Activated T-cell treated with anti-CD3 and anti-CD28 coated beads, Interleukin-2, amount 50 U/mL, for 4 hours (primary cell): ENCODE measurements around the gene RGMA. TPM values are rescaled to one million over a fixed set of nuclear protein-coding genes. Genes with fewer than 3 reads are reported as not detected.
A peak's percentile ranks its signal among the peaks of the same experiment; 100 is the strongest.

Experiments used
- ATAC-seq, 2 donors: fragments of 200-7000 bp; cut with Tn5 transposase; one replicate each; pipeline ENCODE4 v1.10.0; 2021
- DNase-seq: peaks from one replicate; pipeline ENCODE4 v3.0.0-alpha.2; 2020
- H3K27me3 Mint-ChIP-seq: one replicate; pipeline ENCODE4 v1.8.0; 2021; ENCODE audit warnings: low read depth, mixed read lengths
- H3K36me3 Mint-ChIP-seq: one replicate; pipeline ENCODE4 v1.8.0; 2022; ENCODE audit warnings: mixed read lengths; ENCODE audit not compliant: insufficient read depth
- H3K4me1 Mint-ChIP-seq: one replicate; pipeline ENCODE4 v1.8.0; 2021; ENCODE audit warnings: low read depth, mixed read lengths
- H3K4me3 Mint-ChIP-seq: one replicate; pipeline ENCODE4 v1.8.0; 2021; ENCODE audit warnings: mild to moderate bottlenecking, moderate library complexity, mixed read lengths
- H3K9me3 Mint-ChIP-seq: one replicate; pipeline ENCODE4 v1.8.0; 2021; ENCODE audit warnings: mixed read lengths
- total RNA-seq, 3 donors: library from RNA; stranded (reverse); gene quantifications; one replicate each; pipeline ENCODE4 v1.2.1, GENCODE V29; 2021

Gene RGMA
- total RNA-seq, 3 donors from 2014 or later = 0.18 to 0.22 TPM; not detected in 1

DNA sequence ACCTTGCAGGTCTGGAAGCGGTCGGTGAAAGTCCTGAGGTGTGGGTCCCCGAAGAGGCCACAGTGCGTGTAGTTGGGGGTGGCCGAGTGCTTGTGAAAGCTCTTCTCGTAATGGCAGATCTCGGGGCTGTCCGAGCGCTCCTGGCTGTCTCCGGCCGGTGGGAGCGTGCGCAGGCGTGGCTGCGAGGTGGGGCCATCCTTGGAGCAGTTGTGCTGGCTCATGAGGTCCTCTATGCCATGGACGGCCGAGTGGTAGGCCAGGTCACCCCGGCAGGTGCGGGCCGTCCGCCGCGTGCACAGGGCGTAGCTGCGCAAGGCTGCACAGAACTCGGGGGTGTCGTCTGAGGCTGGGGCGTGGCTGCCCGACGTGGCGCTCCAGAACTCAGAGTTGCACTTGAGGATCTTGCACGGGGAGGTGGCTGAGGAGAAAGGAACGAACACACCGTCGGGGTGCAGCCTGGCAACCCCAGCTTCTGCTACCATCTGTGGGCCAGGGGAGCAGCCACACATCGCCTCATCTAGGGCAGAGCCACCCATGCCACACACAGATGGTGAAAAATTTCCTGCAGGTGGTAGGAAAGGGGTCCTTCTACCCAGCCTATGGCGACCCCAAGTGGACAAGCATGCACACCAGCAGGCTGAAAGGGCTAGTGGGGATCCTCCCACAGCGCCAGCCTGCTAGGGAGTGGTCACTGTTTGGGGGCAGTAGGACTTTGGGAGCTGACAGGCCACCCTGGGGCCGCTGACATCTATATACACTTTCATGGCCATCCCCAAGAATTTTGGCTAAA lies 36.7 kb downstream of the RGMA start:
- Mint-ChIP-seq H3K27me3 (peaks cover 2% of the 10 kb centered on the region), H3K4me3 (no peak overlapping the region), H3K36me3 (no peaks in the 10 kb centered on the region), H3K9me3 (no peaks in the 10 kb centered on the region), H3K4me1 (peaks cover 23% of the 10 kb centered on the region)
- no peak for DNase-seq
- no peak for ATAC-seq

DNA sequence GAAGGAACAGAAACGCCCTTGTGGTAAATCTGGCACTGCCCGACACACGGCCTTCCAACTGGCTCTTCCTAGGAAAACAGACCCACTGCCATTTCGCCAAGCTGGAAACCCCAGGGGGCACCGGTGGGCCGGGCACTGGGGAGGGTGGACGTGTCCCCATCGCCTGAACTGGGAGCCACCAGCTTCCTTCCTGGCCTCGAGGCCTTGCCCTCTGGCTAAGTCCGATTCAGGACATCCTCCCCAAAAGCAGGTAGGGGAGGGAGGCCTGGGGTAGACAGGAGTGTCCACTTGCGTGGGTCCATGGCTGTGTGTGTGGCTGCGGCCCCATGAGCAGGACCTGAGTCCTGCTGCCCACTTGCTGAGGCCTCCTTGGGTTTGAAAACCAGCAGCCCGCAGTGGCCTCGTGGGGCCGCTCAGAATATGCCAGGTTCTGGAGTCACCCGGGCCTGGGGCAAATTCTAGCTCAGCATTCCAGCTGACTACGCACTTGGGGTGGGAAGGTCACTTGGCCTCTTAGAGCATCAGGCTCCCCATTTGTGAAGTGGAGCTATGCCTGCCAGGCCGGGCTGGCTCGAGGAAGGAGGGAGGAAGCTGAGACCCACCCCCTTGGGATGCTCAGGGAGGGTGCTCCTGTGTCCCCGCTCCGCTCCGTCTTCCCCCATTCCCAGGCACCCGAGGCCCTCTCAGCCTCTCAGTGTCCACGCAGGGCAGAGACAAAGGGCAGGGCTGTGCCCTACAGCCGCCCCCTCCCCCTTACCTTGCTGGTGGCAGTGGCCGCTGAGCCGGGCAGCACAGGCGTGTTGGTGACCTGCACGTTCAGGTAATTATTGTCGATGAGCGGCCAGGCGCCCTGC lies 37.5 kb downstream of the RGMA start:
- Mint-ChIP-seq H3K27me3 (peaks cover 2% of the 10 kb centered on the region), H3K36me3 (no peaks in the 10 kb centered on the region), H3K4me1 (peaks cover 27% of the 10 kb centered on the region), H3K9me3 (peaks cover under 1% of the 10 kb centered on the region), H3K4me3 (no peak overlapping the region)
- ATAC-seq (no peak), DNase-seq (no peak)

DNA sequence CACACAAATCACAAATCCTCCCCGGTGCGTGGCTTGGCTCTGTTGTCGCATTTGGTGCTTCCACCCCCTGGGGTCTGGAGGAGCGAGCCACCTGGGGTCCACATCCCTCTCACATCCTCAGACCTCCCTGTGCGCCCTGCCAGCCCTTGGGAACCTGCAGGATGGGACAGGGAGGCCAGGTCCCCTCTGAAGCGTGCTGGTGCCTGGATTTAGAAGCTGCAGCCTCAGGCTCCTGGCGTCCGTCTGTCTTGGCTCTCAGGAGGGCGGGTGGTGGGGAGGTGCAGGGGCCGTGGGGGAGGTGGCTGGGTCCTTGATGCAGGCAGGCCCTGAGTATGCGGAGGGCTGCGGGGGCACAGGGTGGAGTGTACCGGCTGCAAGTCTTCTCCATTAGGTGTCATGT lies 38.4 kb downstream of the RGMA start:
- Mint-ChIP-seq H3K27me3 (peaks cover 2% of the 10 kb centered on the region), H3K4me3 (no peak overlapping the region), H3K9me3 (peaks cover 7% of the 10 kb centered on the region), H3K36me3 (peaks cover 2% of the 10 kb centered on the region), H3K4me1 (peaks cover 31% of the 10 kb centered on the region)
- DNase-seq (no peak), ATAC-seq (no peak)

DNA sequence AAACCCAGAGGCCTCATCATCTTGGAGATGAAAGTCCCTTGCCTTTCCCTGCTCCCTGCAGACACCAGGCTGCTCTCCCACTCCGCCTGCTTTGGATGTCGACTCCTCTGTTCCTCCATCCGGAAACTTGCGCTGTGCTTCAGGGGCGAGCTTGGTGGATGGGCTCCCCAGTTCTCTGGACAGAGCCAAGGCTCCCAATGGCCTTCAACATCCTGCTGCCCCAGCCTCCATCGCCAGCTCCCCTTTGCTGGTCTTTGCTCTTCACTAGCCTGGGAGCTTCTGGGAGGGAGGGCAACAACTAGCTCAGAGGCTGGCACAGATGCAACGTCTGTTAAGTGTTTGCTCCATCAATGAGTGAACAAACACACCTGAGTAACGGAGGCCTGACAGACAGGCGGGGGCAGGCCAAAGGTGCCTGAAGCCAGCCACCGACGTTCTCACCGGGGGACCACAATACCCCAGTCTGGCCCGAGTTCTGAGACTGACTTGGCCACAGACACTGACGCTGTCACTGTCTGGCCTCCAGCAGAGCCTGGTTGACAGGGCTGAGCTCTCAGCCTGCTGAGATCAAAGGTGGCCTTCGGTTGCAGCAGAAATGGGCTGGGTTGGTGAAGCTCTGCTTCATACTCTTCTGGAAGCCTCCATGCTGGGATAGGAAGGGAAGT lies 39.0 kb downstream of the RGMA start:
- H3K36me3 Mint-ChIP-seq = peaks cover 2% of the 10 kb centered on the region
- H3K4me1 Mint-ChIP-seq = peaks cover 31% of the 10 kb centered on the region
- no peak for DNase-seq
- H3K27me3 Mint-ChIP-seq = peaks cover 2% of the 10 kb centered on the region
- no peak overlapping the region for H3K4me3 Mint-ChIP-seq
- no peak for ATAC-seq
- peaks cover 7% of the 10 kb centered on the region for H3K9me3 Mint-ChIP-seq

DNA sequence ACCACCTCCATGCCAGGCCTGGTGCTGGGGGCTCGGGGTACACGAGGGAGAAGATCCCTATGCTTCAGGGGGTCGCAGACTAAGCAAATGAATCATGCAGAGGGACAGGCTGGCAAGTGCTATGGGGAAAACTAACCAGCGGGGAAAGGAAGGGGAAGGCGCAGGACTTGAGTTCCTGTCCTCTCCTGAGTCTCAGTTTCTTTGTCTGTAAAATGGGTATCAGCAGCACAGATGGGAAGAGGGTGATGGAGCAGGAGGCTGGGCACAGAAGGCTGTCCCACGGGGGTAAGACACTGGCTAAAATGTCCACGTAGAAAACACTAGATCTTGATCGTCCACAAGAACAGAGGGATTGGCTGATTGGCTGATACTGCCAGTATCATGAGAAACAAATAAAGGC lies 39.8 kb downstream of the RGMA start:
- DNase-seq (no peak), ATAC-seq (no peak)
- no peak overlapping the region for H3K4me3 Mint-ChIP-seq
- H3K27me3 Mint-ChIP-seq = peaks cover 2% of the 10 kb centered on the region
- peaks cover 31% of the 10 kb centered on the region for H3K4me1 Mint-ChIP-seq
- H3K9me3 Mint-ChIP-seq = peaks cover 7% of the 10 kb centered on the region
- H3K36me3 Mint-ChIP-seq = peaks cover 2% of the 10 kb centered on the region

DNA sequence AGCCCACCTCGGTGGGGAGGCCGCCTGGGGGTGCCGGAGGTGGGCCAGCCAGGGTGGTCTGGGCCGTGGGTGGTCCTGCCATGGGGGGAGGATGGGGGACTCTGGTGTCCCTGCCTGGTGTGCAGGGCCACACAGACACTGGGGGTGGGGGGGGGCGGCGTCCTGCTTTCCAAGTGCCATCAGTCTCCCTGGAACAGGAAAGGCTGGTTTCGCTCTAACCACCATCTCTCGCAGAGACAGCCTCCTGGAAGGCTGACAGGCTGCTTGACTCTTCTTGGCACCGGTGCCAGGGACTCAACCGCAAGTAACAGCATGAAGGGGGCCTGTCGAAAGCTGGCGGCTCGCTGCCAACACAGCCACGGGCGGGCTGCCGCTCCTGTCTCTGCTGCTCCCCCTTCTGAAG lies 40.3 kb downstream of the RGMA start:
- H3K36me3 Mint-ChIP-seq = peaks cover 2% of the 10 kb centered on the region
- DNase-seq (no peak), ATAC-seq (no peak)
- peaks cover 2% of the 10 kb centered on the region for H3K27me3 Mint-ChIP-seq
- H3K9me3 Mint-ChIP-seq = peaks cover 7% of the 10 kb centered on the region
- H3K4me1 Mint-ChIP-seq = peaks cover 31% of the 10 kb centered on the region
- no peak overlapping the region for H3K4me3 Mint-ChIP-seq

DNA sequence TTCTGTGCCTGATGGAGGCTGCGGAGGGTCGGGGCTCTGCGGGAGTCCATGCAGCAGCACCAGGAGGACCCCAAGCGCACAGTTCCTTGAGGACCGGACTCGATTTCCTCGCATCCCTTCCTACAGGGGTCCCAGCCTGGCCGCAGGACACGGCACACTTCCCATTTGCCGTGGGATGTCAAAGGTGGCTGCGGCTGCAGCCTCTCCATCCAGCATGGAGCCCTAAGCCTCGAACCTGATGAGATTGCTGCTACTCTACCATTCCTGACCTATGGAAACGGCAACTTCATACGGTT lies 40.6 kb downstream of the RGMA start:
- Mint-ChIP-seq H3K27me3 (peaks cover 2% of the 10 kb centered on the region), H3K4me3 (no peak overlapping the region), H3K9me3 (peaks cover 7% of the 10 kb centered on the region), H3K36me3 (peaks cover 2% of the 10 kb centered on the region), H3K4me1 (peaks cover 31% of the 10 kb centered on the region)
- DNase-seq = no peak
- no peak for ATAC-seq

DNA sequence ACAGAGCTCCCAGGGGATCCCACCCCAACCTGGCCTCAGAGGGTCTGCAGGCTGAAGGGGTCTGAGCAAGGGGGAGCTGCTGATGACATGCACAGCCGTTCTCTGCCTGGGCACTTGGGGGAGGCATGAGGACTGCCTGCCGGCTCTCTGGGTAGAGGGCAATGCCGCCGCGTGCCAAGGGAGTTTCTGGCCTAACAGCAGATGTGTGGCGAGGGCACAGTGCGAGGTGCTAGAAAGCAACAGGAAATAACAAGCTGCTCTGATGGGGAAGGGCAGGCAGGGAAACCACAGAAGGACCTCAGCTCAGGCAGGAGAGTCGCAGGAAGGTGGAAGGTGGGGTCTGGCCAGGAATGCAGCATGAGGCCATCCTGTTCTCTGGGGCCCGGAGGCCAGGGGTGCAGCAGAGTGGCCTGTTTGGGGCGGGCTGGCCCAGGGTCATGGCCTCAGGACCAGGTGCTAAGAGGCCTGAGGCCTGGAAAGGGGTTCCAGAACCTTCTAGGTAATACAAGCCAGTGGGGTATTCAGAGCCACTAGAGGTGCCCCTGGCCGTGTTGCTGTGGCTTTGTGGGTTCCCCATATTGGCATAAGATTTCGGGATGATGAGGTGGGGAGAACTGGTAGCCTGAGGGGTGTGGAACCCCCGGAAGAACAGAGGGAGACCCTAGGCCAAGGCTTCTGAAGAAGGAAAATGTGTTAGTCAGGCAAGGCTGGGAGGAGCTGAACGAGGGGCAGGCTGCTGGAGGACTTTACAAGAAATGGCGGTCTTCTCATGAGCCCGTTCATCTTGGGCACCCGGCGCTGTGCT lies 41.2 kb downstream of the RGMA start:
- Mint-ChIP-seq H3K36me3 (peaks cover 2% of the 10 kb centered on the region), H3K27me3 (peaks cover under 1% of the 10 kb centered on the region), H3K4me1 (peaks cover 31% of the 10 kb centered on the region), H3K4me3 (no peak overlapping the region), H3K9me3 (peaks cover 7% of the 10 kb centered on the region)
- DNase-seq (no peak), ATAC-seq (peak; percentile 26 to 50)

DNA sequence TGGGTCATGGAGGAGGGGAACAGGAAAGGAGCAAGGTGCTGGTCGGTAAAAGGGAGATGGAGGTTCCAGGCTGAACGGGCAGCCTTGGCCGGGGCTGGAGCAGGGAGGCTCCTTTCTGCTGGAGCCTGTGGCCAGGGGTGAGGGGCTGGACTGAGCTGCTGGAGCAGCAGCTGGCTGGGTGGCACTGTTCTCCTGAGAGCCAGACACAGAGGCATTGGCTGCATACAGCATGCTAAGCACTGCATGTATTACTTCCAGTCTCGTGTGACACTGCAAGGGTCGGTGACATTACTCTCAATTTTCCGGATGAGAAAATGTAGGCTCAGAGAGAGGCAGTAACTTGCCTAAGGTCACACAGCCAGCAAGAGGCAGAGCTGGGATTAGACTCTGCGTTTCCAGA lies 42.3 kb downstream of the RGMA start:
- Mint-ChIP-seq H3K36me3 (peaks cover 2% of the 10 kb centered on the region), H3K9me3 (peaks cover 7% of the 10 kb centered on the region), H3K4me3 (no peak overlapping the region), H3K27me3 (no peaks in the 10 kb centered on the region), H3K4me1 (peaks cover 31% of the 10 kb centered on the region)
- ATAC-seq (no peak), DNase-seq (no peak)

DNA sequence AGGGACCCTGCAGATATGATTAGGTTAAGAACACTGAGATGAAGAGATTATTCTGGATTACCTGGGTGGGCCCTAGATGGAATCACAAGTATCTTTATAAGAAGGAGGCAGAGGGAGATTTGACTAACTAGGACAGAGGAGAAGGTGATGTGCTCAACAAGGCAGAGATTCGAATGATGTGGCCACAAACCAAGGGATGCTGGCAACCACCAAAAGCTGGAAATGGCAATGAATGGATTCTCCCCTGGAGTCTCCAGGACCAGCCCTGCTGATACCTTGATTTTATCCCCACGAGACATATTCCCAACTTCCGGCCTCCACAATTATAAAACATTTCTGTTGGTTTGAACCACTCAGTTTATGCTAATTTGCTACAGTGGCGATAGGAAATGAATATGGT lies 42.9 kb downstream of the RGMA start:
- Mint-ChIP-seq H3K4me3 (no peak overlapping the region), H3K36me3 (peaks cover 2% of the 10 kb centered on the region), H3K27me3 (no peaks in the 10 kb centered on the region), H3K9me3 (peaks cover 7% of the 10 kb centered on the region), H3K4me1 (peaks cover 31% of the 10 kb centered on the region)
- no peak for DNase-seq
- ATAC-seq = no peak

DNA sequence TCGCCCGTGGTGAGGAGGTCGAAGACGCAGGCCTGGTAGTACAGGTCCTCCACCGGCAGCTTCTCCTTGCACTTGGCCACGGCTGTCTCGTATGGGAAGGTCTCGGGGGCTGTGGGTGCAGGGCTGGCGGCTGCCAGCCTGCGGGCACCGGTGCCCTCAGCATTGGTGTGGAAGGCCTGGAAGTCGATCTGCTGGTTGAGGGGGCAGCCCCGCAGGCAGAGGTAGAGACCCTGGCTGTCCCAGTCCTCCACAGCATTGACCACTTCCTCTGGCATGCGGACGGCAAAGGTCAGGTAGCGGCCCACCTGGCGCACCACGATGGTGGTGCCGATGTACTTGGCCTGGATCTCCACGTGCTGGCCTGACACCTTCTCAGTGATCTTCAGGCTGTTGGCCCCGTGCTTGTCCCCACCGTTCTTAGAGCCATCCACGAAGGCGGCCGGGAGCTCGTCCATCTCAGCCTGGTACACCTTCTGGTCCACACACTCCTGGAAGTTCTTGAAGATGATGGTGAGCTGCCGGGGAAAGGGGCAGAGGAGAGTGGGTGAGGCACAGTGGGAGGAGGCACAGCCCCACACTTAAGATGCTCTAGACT lies 43.7 kb downstream of the RGMA start:
- ATAC-seq (no peak), DNase-seq (no peak)
- H3K9me3 Mint-ChIP-seq = peaks cover 7% of the 10 kb centered on the region
- peaks cover 2% of the 10 kb centered on the region for H3K36me3 Mint-ChIP-seq
- H3K4me1 Mint-ChIP-seq = peaks cover 27% of the 10 kb centered on the region
- H3K27me3 Mint-ChIP-seq = peaks cover 4% of the 10 kb centered on the region
- no peak overlapping the region for H3K4me3 Mint-ChIP-seq

DNA sequence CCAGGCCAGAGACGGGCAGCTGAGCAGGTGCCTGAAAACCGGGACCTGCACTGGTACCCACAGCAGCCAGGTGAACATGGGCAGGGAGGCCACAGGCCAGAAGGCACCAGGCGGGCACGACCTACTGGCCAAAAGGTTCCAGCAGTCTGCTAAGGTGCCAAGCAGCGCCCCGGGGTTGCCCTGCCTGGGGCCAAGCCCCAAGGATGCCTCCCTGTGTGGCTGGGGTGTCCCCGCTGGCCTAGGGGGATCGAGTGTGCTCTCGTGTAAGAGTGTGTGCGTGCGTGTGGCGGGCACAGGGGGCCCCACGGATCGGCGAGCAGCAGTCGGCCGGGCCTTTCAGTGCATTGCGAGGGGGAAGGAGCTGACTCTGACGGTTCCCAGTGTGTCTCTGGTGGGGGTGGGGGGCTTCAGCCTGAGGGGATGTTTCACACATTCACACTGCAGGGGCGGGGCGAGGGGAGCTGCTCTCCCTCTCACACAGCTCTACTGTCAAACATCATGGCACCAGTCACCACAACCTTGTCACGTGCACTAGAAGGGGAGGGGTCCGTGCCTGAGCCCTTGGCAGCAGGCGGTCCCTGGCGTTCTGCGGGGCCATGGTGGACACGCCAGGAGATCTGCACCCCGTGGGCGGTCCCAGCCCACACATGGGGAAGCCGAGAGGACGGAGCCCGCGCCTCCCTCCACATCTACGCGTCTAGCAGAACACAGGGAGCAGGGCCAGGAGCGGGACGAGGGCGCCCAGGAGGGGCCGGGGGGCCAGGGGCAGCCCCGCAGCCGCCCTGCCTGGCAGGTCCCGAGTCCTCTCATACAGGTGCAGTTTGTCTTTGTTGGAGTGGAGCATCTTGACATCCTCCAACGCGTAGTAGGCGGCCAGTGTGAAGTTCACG lies 44.5 kb downstream of the RGMA start:
- peaks cover 26% of the 10 kb centered on the region for H3K4me1 Mint-ChIP-seq

More for the DNA sequence above, 44.5 kb downstream of the RGMA start:
- Mint-ChIP-seq H3K36me3 (peaks cover 2% of the 10 kb centered on the region), H3K9me3 (peaks cover 7% of the 10 kb centered on the region), H3K4me3 (no peak overlapping the region), H3K27me3 (peaks cover 4% of the 10 kb centered on the region)
- DNase-seq (no peak), ATAC-seq (no peak)
